GM18951 (cell line): ENCODE results near the gene METTL13.

Experiments
- POLR2A ChIP-seq: IDR thresholded peaks from 4 replicates; pipeline ENCODE4 v1.6.1; 2011; ENCODE audit warnings: mild to moderate bottlenecking; ENCODE audit not compliant: insufficient read length, insufficient read depth; ENCODE audit errors: extremely low read depth
- in situ Hi-C: fragments of 300-500 bp; cut with MboI; formaldehyde crosslinking; loops from one replicate; pipeline ENCODE4 v1.12.0; 2022; ENCODE audit warnings: low sequenced_read_pairs, mixed read lengths, inconsistent platforms; ENCODE audit not compliant: unreplicated experiment

Gene METTL13

GRCh38 chr1:171800851-171801250 lies 19.4 kb downstream of the METTL13 start:
- TF ChIP-seq POLR2A: no peak
- in situ Hi-C loops: loop anchor here (10.0 to 25.0 kb wide), 2 partner anchors 184 to 611 kb away; partner anchors contain the start of gene C1orf105

DNA sequence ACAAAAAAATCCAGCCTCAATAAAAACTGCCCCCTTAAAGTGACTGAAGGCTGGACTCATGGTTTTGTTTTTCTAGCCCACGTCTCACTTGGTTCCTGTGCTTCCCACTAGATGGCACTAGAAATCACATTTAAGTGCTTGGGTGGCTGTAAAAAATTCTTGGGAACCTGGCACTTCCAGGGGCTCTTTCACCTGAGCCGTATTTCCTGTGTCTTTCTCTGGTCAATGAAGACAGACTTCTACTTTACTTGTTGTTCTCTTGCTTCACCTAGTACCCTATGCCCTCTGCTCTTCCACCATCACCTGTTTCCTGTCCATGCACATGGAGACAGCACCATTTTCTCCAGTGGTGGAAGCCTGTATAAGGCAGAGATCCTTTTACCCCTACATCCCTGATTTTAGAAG lies 20.0 kb downstream of the METTL13 start:
- no peak for TF ChIP-seq POLR2A
- in situ Hi-C loops: loop anchor here (10.0 to 25.0 kb wide), 2 partner anchors 183 to 611 kb away; partner anchors contain the start of gene C1orf105

- no peak for TF ChIP-seq POLR2A
- in situ Hi-C loops: loop anchor here (10.0 to 25.0 kb wide), 2 partner anchors 183 to 610 kb away; partner anchors contain the start of gene C1orf105
Observed at GRCh38 chr1:171802207-171802606, 20.7 kb downstream of the METTL13 start.

DNA sequence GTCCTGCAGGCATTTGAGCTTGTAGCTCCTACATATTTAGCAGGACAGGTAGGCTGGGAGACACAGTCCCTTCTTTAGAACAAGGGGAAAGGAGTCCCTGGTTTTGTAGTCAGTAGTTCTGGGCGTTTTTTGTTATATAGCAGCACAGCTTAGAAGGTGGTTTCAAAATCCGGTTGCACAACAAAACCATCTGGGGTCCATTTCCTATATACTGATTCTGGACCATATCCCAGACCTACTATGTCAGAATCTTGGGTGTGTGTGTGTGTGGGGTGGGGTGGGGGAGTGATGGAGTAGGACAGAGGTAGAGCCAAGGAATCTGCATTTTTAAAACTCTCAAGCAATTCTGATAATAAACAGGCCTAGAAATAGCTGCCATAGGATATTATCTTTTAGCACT lies 21.6 kb downstream of the METTL13 start:
- in situ Hi-C loops: loop anchor here (10.0 to 25.0 kb wide), 2 partner anchors 182 to 609 kb away; partner anchors contain the start of gene C1orf105
- no peak for TF ChIP-seq POLR2A

GRCh38 chr1:171803461-171804022 lies 22.1 kb downstream of the METTL13 start:
- TF ChIP-seq POLR2A: no peak

DNA sequence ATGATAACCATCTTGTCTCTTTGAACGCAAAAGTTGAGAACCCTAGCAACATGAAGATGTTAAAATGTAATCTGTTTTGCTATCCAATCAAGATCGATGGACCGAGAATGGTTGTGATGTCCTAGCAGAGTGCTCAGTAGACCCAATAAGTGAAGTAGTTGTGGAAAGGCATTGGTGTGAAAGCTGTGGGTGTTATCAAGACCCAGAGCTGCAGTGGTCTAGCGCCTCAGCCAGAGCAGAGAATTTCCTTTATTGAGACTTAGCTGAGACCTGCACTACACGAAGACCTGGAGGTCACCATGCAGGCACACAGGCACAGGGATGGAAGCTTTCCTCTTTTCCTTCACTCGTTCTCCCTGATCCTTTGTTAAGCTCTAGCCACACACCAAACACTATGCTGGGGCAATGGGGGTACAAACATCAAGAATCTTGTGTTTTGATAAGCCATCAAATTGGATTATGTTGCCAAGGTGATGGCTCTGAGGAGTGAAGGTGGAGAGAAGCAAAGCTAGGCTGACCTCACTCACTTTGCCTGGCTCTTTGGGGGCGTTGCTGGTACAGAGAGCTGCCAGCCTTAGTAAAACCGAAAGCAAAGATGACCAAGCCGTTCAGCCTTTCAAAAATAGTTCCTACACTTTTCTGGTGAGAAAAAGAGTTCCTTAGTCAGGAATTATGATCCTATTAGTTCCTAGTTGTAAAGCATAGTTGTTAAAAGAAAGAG lies 24.1 kb downstream of the METTL13 start:
- in situ Hi-C loops: loop anchor here (10.0 to 25.0 kb wide), 2 partner anchors 179 to 607 kb away; partner anchors contain the start of gene C1orf105
- TF ChIP-seq POLR2A: no peak

More at GRCh38 chr1:171803461-171804022, 22.1 kb downstream of the METTL13 start:
- in situ Hi-C loops: loop anchor here (10.0 to 25.0 kb wide), 2 partner anchors 181 to 609 kb away; partner anchors contain the start of gene C1orf105

DNA sequence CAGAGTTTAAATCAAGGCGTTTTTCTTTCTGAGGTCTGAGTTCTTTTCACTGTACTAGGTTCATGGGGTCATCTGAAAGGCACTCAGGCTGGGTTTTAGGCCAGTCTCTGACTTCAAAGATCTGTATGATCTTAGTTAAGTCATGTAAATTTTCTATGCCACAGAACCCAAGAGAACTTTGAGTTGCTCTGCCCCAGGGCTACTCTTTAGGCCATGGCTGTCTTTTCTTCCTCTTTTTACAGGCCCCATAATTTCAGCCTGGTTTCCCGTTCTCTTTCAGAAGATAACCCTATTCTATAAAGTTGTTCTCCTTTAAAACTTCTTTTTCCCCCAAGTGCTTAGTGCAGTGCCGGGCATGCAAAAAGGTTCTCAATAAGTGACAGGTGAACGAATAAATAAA lies 26.1 kb downstream of the METTL13 start:
- in situ Hi-C loops: loop anchor here (10.0 to 25.0 kb wide), 2 partner anchors 177 to 605 kb away; partner anchors contain the start of gene C1orf105
- no peak for TF ChIP-seq POLR2A

GRCh38 chr1:171809834-171810233 lies 28.4 kb downstream of the METTL13 start:
- no peak for TF ChIP-seq POLR2A
- in situ Hi-C loops: loop anchor here (10.0 to 25.0 kb wide), 2 partner anchors 175 to 602 kb away; partner anchors contain the start of gene C1orf105

DNA sequence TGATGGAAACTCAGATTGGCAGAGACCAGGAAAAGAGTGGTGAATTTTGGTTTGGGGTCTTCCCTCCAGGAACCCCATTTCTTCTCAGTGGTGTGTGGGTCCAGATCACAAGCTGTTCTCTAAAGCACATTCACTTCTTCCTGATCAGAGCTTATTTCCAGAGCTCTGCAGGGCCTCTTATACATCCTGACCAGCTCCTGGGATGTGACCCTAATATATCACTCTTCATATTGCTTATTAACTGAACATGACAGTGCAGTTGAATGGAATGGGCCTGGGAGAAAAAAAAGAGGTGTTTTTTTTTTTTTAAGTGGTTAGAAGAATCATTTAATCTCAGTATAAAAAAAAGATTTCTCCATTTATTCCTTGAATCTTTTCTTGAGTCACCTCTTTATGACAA lies 30.2 kb downstream of the METTL13 start:
- in situ Hi-C loops: loop anchor here (25.0 kb wide), 1 partner anchor 601 kb away; the partner anchor contains the start of gene C1orf105
- no peak for TF ChIP-seq POLR2A

DNA sequence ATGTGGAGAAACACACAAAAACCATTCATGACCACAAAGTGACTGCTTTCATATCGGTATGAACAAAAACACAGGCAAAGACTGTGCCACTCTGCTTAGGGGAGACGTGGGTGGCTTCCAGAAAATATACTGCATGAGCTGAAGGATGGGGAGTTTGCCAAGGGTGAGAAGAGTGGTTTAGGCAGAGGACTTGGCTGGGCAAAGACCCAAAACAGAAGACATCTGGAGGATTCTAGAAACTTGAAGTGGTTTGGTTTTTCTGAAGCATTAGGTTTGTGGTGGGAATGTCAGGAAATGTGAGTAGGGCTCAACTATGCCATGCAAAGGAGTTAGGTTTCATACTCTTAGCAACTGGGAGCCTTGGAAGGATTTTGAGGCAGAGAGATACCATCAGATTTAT lies 33.2 kb downstream of the METTL13 start:
- in situ Hi-C loops: loop anchor here (25.0 kb wide), 1 partner anchor 598 kb away; the partner anchor contains the start of gene C1orf105
- TF ChIP-seq POLR2A: no peak

GRCh38 chr1:171816300-171816901 lies 34.9 kb downstream of the METTL13 start:
- in situ Hi-C loops: loop anchor here (25.0 kb wide), 1 partner anchor 596 kb away; the partner anchor contains the start of gene C1orf105
- TF ChIP-seq POLR2A: no peak

DNA sequence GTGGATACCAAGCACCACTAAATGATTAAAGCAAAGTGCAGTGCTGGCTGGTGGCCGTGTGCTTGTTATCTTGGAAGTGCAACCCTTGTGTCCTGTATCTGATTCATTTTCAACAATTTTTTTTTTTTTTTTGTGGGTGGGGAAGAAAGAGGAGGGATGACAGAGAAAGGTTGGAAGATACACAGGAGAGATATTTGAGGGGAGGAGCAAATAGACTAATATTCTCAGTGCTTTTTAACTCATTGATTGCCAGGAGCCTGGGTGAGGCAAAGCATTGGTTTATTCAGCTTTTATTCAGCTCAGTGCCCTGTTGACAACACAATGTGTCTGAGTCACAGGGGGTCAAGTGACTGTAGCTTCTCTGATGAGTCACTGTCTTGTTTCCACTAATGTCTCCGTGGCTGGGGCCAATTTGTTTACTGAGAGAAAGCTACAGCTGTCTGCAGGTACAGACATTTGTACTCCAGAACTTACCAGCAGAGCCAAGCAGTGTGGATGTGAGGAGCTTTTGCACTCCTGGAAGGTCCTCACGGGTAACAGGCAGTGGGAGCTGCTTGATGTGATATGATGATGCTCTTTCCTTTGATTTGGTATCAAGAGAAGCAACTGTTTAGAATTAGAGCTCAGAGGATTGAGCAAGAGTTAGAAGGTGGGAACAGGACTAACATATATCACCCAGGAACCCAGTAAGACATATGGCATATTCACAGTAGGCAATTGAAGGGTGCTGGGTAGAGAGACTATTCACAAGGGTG lies 36.2 kb downstream of the METTL13 start:
- TF ChIP-seq POLR2A: no peak
- in situ Hi-C loops: loop anchor here (25.0 kb wide), 1 partner anchor 595 kb away; the partner anchor contains the start of gene C1orf105
